Activated CD8-positive, alpha-beta memory T cell treated with anti-CD3 and anti-CD28 coated beads, Interleukin-2, amount 10 ng/mL, durations not matched to agents 7 days and 5 days (primary cell): ENCODE measurements around the gene FPR2. TPM values are rescaled to one million over a fixed set of nuclear protein-coding genes. Genes with fewer than 3 reads are reported as not detected.
"Not testable (repeated sequence)": the region's sequence is repeated elsewhere in the genome, so short reads cannot be mapped to it uniquely, and the experiment has no call there.

Experiments used
- ATAC-seq: fragments of 150-1000 bp; cut with Tn5 transposase; one replicate; pipeline ENCODE4 v1.10.0; 2021; ENCODE audit warnings: moderate library complexity
- CTCF ChIA-PET: fragments of 350-600 bp; sonication (Branson Sonifier 250); formaldehyde crosslinking; loops from one replicate; lab custom pipeline; 2021; ENCODE audit warnings: antibody characterized with exemption; lab: Charles Lee
- DNase-seq: peaks from one replicate; pipeline ENCODE4 v3.0.0-alpha.2; 2020
- H3K27ac Mint-ChIP-seq: one replicate; pipeline ENCODE4 v1.8.0; 2021; ENCODE audit warnings: mild to moderate bottlenecking, mixed read lengths
- H3K27me3 Mint-ChIP-seq: one replicate; pipeline ENCODE4 v1.8.0; 2021; ENCODE audit warnings: mixed read lengths
- H3K36me3 Mint-ChIP-seq: one replicate; pipeline ENCODE4 v1.8.0; 2021; ENCODE audit warnings: mild to moderate bottlenecking, mixed read lengths
- H3K4me1 Mint-ChIP-seq: one replicate; pipeline ENCODE4 v1.8.0; 2021; ENCODE audit warnings: mixed read lengths
- H3K4me3 Mint-ChIP-seq: one replicate; pipeline ENCODE4 v1.8.0; 2021; ENCODE audit warnings: mild to moderate bottlenecking, moderate library complexity, mixed read lengths
- H3K9me3 Mint-ChIP-seq: one replicate; pipeline ENCODE4 v1.8.0; 2022; ENCODE audit warnings: low read depth, mixed read lengths
- total RNA-seq, 2 experiments: library from RNA; stranded (reverse); gene quantifications; one replicate each; pipeline ENCODE4 v1.2.3, GENCODE V29; 2021

The FPR2 gene
- total RNA-seq, 2 experiments from 2014 or later, result not detected

DNA sequence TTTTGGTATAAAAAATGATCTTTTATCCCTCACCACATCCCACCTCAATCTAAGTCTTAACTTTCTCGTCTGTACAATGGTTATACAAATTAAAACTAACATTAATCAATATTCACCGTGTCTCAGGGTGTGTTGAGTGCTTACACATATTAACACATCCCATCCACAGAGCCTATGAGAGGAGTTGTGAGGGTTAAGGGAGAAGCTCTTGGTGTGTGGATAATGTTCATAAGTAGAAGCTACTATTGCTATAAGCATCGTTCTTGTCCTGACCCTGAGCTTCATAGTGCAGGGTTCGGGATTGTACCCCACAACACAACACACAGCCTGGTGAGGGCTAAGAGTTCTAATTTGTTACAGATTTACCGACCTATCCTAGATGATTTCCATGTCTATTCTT lies 36.5 kb downstream of the FPR2 start:
- Mint-ChIP-seq H3K4me1 (no peaks in the 10 kb centered on the region), H3K4me3 (no peak overlapping the region), H3K36me3 (no peaks in the 10 kb centered on the region), H3K27ac (no peak overlapping the region), H3K27me3 (no peaks in the 10 kb centered on the region), H3K9me3 (peaks cover 14% of the 10 kb centered on the region)
- ATAC-seq (no peak), DNase-seq (no peak)
- CTCF ChIA-PET, result interaction anchor here (1.1 kb wide), 1 partner anchor 20 kb away, joined by 4 read pairs; no protein-coding TSS in a partner anchor

DNA sequence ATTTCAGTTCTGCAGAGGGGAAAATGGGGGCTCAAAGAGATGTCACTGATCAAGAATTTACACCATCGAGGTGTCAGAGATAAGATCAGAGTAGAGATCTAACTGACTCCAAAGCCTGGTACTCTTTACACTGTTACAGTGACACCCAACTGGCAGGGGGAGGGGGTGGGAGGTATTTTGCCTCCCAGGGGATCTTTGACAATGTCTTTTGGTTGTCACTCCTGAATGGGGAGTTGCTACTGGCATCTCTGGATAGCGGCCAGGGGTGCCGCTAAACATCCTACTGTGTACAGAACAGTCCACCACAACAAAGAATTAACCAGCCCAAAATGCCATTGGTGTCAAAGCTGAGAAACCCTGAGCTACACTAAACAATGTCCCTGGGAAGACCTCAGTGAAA lies 37.1 kb downstream of the FPR2 start:
- CTCF ChIA-PET, result no interaction called here
- no peak overlapping the region for H3K27ac Mint-ChIP-seq

DNA sequence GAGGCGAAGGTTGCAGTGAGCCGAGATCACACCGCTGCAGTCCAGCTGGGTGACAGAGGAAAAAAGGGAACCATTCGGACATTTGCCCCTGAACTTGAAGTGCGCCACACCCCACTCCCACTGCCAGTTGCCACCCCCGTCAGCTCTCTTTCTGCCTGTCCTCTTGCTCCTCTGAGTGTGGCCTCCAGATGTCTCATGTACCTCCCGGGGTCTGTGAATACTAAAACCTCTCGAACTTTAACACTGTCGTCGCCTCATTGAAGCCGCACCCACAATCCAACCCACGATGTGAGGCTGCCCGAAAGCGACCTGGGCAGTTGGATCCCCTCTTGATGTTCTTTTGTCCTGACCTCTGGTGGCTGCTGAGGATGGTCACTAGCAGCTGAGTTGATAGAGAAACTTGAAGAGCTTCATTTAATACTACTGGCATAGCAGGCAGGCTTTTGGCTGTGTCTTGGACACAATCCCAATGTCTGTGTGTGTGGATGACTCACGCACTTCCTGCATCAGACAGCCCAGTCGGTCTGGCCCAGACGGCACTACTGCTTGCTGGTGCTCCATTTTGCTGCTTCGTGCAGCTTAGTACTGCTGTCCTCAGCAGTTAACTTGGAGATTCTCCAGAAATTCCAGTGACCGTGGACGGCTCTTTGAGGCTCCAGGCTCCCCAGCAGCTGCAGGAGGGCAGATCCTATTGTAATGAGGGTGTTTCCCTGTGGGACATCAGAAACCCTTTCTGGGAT lies 38.2 kb downstream of the FPR2 start:
- peaks cover 17% of the 10 kb centered on the region for H3K9me3 Mint-ChIP-seq
- no peaks in the 10 kb centered on the region for H3K4me1 Mint-ChIP-seq
- DNase-seq (no peak), ATAC-seq (no peak)
- H3K4me3 Mint-ChIP-seq, result no peak overlapping the region
- CTCF ChIA-PET, result no interaction called here
- H3K27me3 Mint-ChIP-seq, result no peaks in the 10 kb centered on the region
- no peak overlapping the region for H3K27ac Mint-ChIP-seq
- H3K36me3 Mint-ChIP-seq, result no peaks in the 10 kb centered on the region

More for the DNA sequence above, 37.1 kb downstream of the FPR2 start:
- no peak for ATAC-seq
- no peaks in the 10 kb centered on the region for H3K4me1 Mint-ChIP-seq
- peaks cover 14% of the 10 kb centered on the region for H3K9me3 Mint-ChIP-seq
- H3K36me3 Mint-ChIP-seq, result no peaks in the 10 kb centered on the region
- H3K27me3 Mint-ChIP-seq, result no peaks in the 10 kb centered on the region
- no peak for DNase-seq
- H3K4me3 Mint-ChIP-seq, result no peak overlapping the region

DNA sequence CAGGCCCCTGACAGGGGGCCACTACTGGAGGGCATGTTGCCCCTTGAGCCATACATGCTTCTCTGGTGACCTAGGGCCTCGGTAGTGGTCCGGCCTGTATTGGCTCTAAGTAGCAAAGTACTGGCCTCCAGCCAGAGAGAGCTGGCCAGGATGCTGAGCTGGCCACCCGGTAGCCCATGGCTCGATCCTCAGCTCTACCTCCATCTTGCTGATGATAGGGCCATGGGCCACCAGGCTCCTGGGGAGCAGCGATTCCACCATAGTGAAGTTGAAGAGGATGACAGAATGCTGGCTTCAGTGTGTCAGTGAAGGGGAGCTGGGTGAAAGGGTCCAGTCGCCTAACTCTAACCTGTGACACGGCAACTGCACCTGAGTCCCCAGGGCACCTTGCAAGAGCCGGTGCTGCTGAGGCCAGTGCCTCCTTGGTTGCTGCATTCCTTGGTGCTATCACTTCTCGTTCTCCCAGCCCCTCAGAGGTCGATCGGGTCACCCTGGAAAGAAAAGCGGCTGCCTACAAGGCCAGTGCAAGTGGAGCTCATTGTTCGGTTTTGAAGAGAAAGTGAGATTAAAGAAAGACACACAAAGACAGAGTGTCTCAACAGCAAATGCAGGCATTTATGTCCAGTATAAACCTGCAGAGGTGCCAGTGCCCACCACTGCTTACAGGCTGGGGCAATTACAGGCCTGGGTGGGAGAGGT lies 38.9 kb downstream of the FPR2 start:
- H3K27me3 Mint-ChIP-seq, result no peaks in the 10 kb centered on the region
- CTCF ChIA-PET, result no interaction called here
- no peak overlapping the region for H3K4me3 Mint-ChIP-seq
- no peak for ATAC-seq
- no peak for DNase-seq
- no peak overlapping the region for H3K27ac Mint-ChIP-seq
- peaks cover 21% of the 10 kb centered on the region for H3K9me3 Mint-ChIP-seq
- H3K36me3 Mint-ChIP-seq, result no peaks in the 10 kb centered on the region
- H3K4me1 Mint-ChIP-seq, result no peaks in the 10 kb centered on the region

DNA sequence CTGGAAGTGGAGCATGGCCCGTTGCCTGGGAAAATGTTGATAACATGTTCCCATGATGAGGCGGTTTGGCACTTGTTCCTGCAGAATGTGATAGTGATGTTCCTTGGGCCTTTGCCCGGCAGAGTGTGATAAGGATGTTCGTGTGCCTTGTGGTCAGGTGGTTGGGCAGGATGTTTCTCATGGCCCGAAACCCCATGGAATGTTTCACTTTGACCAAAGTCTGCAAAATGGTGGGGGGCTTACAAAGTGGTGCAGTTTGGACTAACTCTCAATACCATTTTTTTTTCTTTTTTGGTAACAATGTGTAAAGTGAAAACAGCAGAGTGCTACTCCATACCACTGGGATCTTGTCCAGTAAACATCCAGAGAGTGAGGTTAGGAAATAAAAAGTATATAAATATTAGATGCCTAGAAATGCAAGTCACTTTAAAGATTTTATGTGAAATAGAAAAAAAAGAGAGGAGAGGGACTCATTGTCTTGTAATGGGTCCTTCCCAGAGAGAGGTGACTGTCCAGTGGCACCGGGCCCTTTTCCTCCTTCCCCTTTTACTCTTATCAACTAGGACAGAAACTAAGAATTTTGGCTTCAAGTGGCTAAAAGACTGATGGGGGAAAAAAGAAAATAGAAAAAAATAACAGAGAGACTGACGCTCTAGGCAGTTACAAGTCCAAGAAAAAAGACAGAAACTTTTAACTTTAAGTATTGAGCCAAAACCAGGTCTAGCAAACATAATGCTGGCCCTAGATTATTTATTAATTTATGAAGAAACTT lies 39.7 kb downstream of the FPR2 start:
- no peak for DNase-seq
- H3K27ac Mint-ChIP-seq, result no peak overlapping the region
- peaks cover 21% of the 10 kb centered on the region for H3K9me3 Mint-ChIP-seq
- H3K4me3 Mint-ChIP-seq, result no peak overlapping the region
- CTCF ChIA-PET, result no interaction called here
- no peak for ATAC-seq
- H3K36me3 Mint-ChIP-seq, result no peaks in the 10 kb centered on the region
- no peaks in the 10 kb centered on the region for H3K27me3 Mint-ChIP-seq
- H3K4me1 Mint-ChIP-seq, result no peaks in the 10 kb centered on the region

DNA sequence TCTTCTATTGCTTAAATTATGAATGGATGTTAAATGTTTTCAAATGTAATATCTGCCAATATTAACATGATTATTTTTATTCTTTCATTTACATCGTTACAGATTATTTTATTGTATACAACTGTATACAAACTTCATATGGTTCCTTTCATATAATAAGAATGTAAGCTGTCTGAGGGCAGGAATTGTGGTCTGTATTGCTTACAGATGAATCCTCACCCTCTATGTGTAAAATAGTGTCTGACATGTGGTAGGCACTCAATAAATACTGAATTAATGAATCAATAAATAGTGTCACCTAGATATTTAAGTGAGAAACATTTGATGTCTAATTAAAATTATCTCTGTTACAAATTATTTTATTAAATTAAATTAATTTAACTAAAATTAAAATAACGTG lies 41.8 kb downstream of the FPR2 start:
- no peak overlapping the region for H3K4me3 Mint-ChIP-seq
- CTCF ChIA-PET, result no interaction called here
- ATAC-seq, result no peak
- H3K27me3 Mint-ChIP-seq, result no peaks in the 10 kb centered on the region
- H3K4me1 Mint-ChIP-seq, result no peaks in the 10 kb centered on the region
- no peaks in the 10 kb centered on the region for H3K36me3 Mint-ChIP-seq
- no peak for DNase-seq
- no peak overlapping the region for H3K27ac Mint-ChIP-seq
- peaks cover 21% of the 10 kb centered on the region for H3K9me3 Mint-ChIP-seq

DNA sequence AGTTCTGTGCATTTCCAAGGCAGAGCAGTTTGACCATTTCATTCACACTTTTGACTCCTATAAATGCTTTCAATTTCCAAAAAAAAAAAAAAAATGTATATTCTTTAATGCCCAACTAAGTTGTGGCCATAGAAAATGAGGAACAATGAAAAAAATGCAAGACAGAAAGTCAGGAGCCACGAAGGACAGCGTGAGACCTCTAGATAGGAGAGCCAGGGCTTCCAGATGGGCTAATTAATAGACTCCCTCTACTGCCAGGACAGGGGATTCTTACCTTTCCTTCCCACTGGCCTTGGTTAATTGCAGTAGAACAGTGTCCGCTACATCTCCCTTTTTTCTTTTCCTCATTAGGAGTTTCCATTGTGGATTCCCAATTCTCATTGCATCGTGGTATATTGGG lies 42.5 kb downstream of the FPR2 start:
- no peaks in the 10 kb centered on the region for H3K27me3 Mint-ChIP-seq
- no peaks in the 10 kb centered on the region for H3K4me1 Mint-ChIP-seq
- no peak for DNase-seq
- no peaks in the 10 kb centered on the region for H3K36me3 Mint-ChIP-seq
- no peak for ATAC-seq
- no peak overlapping the region for H3K4me3 Mint-ChIP-seq
- H3K9me3 Mint-ChIP-seq, result peaks cover 17% of the 10 kb centered on the region
- H3K27ac Mint-ChIP-seq, result no peak overlapping the region
- CTCF ChIA-PET, result no interaction called here

DNA sequence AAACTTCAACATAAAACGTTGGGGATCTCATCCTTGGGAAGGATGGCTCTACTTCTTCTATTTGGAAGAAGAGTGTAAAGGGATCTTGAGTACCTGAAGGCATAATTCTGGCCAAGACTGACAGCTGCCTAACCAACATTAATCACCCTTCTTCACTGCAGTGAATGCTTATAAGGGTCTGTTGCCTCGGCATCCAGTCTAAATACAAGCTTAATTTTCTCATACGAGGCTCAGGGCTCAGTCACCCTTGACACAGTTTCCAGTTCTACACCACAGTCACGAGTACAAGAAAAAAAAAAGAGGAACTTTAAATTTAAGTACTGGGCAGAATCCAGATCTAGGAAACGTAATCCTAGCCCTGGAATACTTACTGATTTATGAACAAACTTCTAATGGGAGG lies 43.0 kb downstream of the FPR2 start:
- DNase-seq (no peak), ATAC-seq (no peak)
- Mint-ChIP-seq H3K36me3 (no peaks in the 10 kb centered on the region), H3K4me1 (no peaks in the 10 kb centered on the region), H3K27me3 (no peaks in the 10 kb centered on the region), H3K4me3 (no peak overlapping the region), H3K27ac (no peak overlapping the region), H3K9me3 (peaks cover 16% of the 10 kb centered on the region)
- CTCF ChIA-PET, result no interaction called here

DNA sequence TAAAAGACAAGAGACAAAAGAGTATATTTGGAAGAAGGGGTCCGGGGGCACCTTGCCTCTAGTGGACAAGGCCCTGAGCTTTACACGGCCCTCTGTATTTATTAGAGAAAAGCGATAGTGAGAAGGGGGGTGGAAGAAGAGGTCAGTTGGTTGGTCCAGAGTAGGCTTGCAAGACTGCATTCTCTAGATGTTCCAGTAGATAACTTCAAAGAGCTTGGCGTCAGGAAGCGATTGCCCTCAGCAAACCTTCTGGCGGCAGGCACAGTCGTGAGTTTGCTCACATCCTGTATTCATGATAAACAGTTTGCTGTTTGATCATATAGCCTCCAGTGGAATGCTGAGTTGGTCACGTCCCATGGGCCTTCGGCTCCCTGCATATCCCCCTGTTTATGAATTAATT lies 43.8 kb downstream of the FPR2 start:
- peaks cover 11% of the 10 kb centered on the region for H3K9me3 Mint-ChIP-seq
- not testable (repeated sequence) for H3K36me3 Mint-ChIP-seq, DNase-seq, H3K4me1 Mint-ChIP-seq, ATAC-seq, H3K27me3 Mint-ChIP-seq, H3K27ac Mint-ChIP-seq, H3K4me3 Mint-ChIP-seq
- CTCF ChIA-PET, result interaction anchor here (1.2 kb wide), 1 partner anchor 27 kb away, joined by 3 read pairs; no protein-coding TSS in a partner anchor

DNA sequence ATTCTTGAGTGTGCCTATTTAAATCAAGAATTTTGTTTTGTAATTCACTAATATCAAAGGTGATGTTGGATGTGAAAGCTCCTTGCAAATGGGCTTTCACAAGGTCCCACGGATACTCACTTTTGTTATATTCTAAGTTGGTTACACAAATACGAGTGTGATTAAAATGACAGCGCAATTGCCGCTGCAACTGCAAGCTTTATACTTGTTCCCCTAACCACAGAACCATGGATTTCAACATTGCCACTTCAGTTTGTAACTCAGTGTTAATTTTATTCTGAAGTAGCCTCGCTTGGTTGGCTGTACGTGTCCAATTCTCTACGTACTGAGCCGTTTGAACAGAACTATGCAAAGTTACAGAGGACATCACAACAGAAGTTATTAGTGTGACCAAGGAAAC lies 44.4 kb downstream of the FPR2 start:
- H3K9me3 Mint-ChIP-seq, H3K4me3 Mint-ChIP-seq, H3K27me3 Mint-ChIP-seq, ATAC-seq, H3K27ac Mint-ChIP-seq, DNase-seq, H3K36me3 Mint-ChIP-seq, H3K4me1 Mint-ChIP-seq: not testable (repeated sequence)
- CTCF ChIA-PET, result interaction anchor here (1.2 kb wide), 1 partner anchor 28 kb away, joined by 3 read pairs; no protein-coding TSS in a partner anchor

DNA sequence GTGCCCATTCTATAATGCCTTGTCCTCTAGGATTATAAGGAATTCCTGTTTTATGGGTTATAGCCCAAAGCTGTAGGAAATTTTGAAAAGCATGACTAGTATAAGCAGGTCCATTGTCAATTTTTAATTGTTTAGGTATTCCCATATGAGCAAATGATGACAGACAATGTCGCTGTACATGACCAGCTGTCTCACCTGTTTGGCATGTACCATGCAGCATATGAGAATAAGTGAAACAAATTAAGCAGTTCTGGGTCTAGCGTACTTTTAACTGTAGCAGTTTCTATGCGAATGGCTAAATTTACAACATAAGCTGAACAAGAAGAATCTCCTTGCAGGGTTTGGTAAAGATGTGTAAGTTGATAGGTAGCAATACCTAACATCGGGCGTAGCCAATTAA lies 45.6 kb downstream of the FPR2 start:
- H3K27ac Mint-ChIP-seq, H3K27me3 Mint-ChIP-seq, H3K4me1 Mint-ChIP-seq, ATAC-seq, CTCF ChIA-PET, H3K36me3 Mint-ChIP-seq, DNase-seq, H3K4me3 Mint-ChIP-seq: not testable (repeated sequence)
- H3K9me3 Mint-ChIP-seq, result peaks cover 10% of the 10 kb centered on the region

DNA sequence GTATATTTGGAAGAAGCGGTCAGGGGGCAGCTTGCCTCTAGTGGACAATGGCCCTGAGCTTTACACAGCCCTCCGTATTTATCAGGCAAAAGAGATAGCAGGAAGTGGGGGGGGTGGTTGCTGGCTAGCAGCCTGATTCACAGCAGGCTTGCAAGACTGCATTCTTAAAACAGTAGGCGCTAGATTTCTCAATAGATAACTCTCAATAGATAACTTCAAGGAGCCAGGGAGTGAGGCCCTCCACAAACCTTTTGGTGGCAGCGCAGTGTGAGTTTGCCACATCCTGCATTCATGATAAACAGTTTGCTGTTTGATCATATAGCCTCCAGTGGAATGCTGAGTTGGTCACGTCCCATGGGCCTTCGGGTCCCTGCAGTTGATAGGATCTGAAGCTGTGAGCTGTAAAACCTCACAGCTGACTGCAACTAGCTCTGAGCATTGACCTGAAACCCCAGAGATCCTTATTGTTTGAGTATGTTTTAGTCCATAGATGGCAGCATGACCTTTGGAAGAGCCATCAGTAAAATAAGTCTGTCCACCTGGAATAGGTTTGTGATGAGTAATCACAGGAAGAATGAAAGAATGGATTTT lies 46.2 kb downstream of the FPR2 start:
- no peaks in the 10 kb centered on the region for H3K4me1 Mint-ChIP-seq
- no peak for ATAC-seq
- CTCF ChIA-PET, result no interaction called here
- no peak for DNase-seq
- peaks cover 10% of the 10 kb centered on the region for H3K9me3 Mint-ChIP-seq
- H3K27ac Mint-ChIP-seq, result no peak overlapping the region
- no peak overlapping the region for H3K4me3 Mint-ChIP-seq
- H3K27me3 Mint-ChIP-seq, result no peaks in the 10 kb centered on the region
- no peaks in the 10 kb centered on the region for H3K36me3 Mint-ChIP-seq

DNA sequence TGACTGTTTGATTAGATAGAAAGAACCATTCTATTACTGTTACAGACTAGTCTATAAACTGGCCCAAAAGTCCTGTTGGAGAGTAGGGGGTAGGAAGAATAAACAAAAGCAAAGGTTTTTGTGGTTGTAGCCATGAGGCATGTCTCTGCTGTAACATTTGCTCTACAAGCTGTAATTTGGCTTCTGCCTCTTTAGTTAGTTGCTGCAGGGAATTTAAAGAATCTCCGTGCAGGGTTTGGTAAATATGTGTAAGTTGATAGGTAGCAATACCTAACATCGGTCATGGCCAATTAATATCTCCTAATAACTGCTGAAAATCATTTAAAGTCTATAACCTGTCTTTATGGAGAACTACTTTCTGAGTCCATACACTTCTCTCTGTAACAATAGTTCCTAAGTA lies 46.9 kb downstream of the FPR2 start:
- no peaks in the 10 kb centered on the region for H3K36me3 Mint-ChIP-seq
- no peak for ATAC-seq
- H3K4me3 Mint-ChIP-seq, result no peak overlapping the region
- H3K4me1 Mint-ChIP-seq, result no peaks in the 10 kb centered on the region
- CTCF ChIA-PET, result no interaction called here
- H3K9me3 Mint-ChIP-seq, result peaks cover 10% of the 10 kb centered on the region
- H3K27me3 Mint-ChIP-seq, result no peaks in the 10 kb centered on the region
- no peak overlapping the region for H3K27ac Mint-ChIP-seq
- no peak for DNase-seq
